ENCODE data around the gene CD69.

The CD69 gene

DNA sequence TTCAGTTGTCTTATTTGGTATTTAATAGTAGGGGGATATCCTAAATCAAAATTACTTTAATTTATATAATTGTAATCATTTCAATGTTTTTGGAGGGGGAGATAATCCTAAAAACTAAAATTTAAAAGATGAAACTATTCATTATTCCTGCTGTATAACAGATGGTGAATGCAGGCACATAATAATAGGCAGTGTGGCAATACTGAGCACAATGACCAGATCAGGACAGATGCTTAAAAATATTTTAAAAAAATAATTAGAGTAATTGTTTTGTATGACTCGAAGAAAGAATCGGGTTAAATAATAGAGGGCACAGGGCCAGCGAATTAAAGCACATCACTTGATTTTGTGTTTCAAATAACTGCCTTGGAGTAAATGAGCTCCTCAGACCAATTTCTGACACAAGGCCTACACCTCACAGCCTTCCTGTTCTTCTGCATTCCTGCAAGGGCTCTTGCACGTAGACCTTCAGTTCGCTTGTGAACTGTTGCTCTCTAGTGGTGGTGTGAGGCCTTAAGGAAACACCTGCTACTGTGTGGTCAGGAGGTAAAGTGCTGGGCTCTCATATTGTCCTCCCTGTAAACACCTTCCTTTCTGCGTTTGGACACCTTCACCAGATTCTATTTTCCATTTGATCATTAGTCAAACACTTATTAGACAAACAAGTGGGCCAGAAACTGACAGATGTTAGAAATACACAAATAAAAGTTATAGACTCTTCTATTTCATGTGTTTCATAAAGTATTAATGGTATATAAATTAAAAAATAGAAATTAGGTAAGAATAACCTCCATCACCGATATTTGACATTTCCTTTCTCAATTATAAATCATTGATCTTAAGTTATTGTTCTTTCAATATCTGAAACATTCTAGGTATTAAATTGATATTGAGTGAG lies 37.3 kb upstream of the CD69 start:
- DNase-seq (ENCODE audit: low spot score), result peak; percentile 62

DNA sequence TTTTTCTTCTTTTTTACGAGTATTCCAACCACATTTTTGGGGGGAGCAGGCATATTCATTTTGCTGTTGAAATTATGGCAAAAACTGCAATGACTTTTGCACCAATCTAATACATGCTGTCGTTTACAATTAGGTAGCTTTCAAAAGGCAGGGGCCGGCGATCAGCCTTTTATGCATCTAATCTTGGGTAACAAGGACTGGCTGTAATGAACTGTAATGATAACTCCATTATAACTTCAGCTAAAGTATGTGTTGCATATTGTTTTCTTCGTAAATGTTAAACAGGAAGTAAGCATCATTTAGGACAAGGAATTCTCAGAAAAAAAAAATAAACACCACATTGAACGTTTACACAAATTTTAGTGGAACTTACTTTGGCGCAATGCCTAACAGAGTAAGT lies 36.3 kb upstream of the CD69 start:
- TF ChIP-seq, protein P1, sequence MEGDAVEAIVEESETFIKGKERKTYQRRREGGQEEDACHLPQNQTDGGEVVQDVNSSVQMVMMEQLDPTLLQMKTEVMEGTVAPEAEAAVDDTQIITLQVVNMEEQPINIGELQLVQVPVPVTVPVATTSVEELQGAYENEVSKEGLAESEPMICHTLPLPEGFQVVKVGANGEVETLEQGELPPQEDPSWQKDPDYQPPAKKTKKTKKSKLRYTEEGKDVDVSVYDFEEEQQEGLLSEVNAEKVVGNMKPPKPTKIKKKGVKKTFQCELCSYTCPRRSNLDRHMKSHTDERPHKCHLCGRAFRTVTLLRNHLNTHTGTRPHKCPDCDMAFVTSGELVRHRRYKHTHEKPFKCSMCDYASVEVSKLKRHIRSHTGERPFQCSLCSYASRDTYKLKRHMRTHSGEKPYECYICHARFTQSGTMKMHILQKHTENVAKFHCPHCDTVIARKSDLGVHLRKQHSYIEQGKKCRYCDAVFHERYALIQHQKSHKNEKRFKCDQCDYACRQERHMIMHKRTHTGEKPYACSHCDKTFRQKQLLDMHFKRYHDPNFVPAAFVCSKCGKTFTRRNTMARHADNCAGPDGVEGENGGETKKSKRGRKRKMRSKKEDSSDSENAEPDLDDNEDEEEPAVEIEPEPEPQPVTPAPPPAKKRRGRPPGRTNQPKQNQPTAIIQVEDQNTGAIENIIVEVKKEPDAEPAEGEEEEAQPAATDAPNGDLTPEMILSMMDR (IDR thresholded peaks at IDR 0.05; ENCODE audit: extremely low read depth, missing control alignments), result no peak
- no peak for DNase-seq (ENCODE audit: low spot score)

More for the DNA sequence above, 37.3 kb upstream of the CD69 start:
- TF ChIP-seq, protein P1 (IDR thresholded peaks at IDR 0.05; ENCODE audit: extremely low read depth, missing control alignments), result peak; percentile 66

DNA sequence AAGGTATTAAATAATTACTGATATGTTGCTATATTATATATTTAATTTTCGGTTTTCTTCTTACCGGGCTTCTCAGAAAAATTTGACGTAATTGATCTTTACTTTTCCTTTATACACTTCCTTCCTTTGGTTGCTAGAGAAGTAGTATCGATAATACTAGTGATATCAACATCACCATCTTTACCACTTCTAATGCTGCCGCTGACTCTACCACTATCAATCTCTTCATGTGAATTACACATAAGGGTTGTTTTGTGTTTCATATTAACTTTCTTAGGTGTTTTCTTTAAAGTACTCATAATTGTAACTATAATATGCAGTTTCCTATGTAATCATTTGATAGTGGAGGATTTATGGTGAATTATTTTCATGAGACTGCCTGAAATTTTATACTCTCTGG lies 35.6 kb upstream of the CD69 start:
- TF ChIP-seq, protein P1 (IDR thresholded peaks at IDR 0.05; ENCODE audit: extremely low read depth, missing control alignments), result no peak
- no peak for DNase-seq (ENCODE audit: low spot score)

DNA sequence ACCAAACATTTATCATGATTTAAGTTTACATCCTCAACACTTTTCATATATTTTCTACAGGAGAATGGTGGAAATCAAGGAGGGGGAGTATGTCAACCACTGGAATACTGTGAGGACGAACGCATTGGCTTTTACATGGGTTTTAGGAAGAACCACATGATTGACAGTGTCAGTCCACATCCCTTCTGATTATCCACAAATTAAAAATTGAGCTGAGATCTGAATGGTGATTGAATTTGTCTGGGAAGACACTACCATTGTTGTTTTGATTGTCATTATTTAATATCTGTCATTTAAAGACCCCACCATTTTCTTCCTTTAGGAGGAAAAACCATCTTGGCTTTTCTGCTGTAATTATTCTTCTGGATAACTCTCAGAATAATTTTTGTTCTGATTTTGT lies 35.2 kb upstream of the CD69 start:
- no peak for DNase-seq (ENCODE audit: low spot score)
- TF ChIP-seq, protein P1 (IDR thresholded peaks at IDR 0.05; ENCODE audit: extremely low read depth, missing control alignments), result no peak

DNA sequence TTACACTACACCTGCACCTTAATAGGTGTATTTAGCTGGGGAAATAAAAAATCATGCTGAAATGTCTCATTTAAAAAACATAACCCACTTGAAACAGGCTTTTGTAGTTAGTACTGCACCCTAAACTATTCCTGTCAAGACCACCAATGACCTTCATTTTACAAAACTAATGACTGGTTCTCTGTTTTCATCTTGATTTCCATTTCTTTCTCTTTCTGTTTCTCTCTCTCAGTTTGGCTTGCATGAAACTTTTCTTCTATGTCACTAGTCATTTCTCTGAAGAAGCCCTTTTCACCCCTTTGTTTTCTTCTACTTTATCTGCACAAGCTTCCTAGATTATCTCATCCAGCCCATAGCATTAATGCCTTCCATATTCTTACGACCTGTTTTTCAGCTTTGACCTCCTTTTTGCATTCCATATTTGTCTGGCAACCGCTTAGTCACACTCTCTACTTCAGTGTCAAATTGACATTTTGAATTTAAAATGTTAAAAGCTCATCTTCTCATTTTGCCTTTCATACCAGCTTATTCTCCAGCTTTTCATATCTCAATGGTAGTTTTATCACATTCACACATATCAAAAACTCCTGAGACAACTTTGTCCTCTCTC lies 33.9 kb upstream of the CD69 start:
- peak; percentile 11 for DNase-seq (ENCODE audit: low spot score)
- TF ChIP-seq, protein P1 (IDR thresholded peaks at IDR 0.05; ENCODE audit: extremely low read depth, missing control alignments), result no peak

DNA sequence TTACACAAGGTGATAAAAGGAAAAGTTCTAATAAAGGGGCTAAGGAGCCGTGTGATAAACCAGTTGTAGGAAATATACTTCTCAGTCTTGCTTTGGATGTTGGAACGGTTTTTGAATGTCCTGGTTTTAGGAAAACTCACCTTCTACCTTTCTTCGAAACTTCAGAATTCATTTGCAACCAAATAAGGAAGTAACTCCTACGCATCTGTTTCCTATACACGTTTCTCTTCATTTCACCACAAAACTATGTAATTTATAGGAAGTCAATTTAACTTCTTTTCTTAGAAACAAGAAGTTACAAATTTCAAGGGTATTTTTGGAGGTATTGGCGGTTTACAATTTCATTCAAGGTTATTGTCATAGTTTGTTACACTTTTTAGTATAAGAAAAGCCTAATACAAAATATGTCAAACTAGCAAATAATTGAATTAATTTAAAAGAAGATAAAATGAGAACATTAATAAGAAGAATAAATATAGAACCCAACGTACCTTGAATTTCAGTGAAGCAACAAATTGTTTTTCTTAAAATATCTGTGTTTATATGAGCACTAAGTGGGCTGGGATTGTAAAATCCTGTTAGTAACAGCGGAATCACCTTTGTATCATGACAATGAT lies 33.2 kb upstream of the CD69 start:
- no peak for DNase-seq (ENCODE audit: low spot score)
- TF ChIP-seq, protein P1 (IDR thresholded peaks at IDR 0.05; ENCODE audit: extremely low read depth, missing control alignments), result no peak
